Type B pancreatic cell (in vitro differentiated cells): ENCODE results near the gene ADGRV1. TPM values are rescaled to one million over a fixed set of nuclear protein-coding genes. Genes with fewer than 3 reads are reported as not detected.

Source experiments
- DNase-seq: peaks from one replicate; pipeline ENCODE4 v3.0.0; 2021; ENCODE audit warnings: mixed read lengths; ENCODE audit not compliant: unreplicated experiment; ENCODE audit errors: extremely low spot score
- H3K27ac Mint-ChIP-seq: 2 replicates; pipeline ENCODE4 v1.8.0; 2021; ENCODE audit warnings: mild to moderate bottlenecking, mixed read lengths
- H3K27me3 Mint-ChIP-seq: 2 replicates; pipeline ENCODE4 v1.8.0; 2021; ENCODE audit warnings: mixed read lengths
- H3K36me3 Mint-ChIP-seq: 2 replicates; pipeline ENCODE4 v1.8.0; 2021; ENCODE audit warnings: mixed read lengths
- H3K4me1 Mint-ChIP-seq: one replicate; pipeline ENCODE4 v1.8.0; 2021; ENCODE audit warnings: mixed read lengths; ENCODE audit not compliant: unreplicated experiment
- H3K4me3 Mint-ChIP-seq: 2 replicates; pipeline ENCODE4 v1.8.0; 2021; ENCODE audit warnings: mild to moderate bottlenecking, mixed read lengths
- H3K9me3 Mint-ChIP-seq: 2 replicates; pipeline ENCODE4 v1.8.0; 2021; ENCODE audit warnings: mixed read lengths
- CTCF ChIP-seq: fragments of 200-600 bp; sonication (generic); conservative IDR thresholded peaks from 2 replicates; pipeline ENCODE4 v1.5.0; 2021; ENCODE audit warnings: antibody characterized with exemption, mild to moderate bottlenecking
- total RNA-seq: library from RNA; stranded (reverse); gene quantifications from 2 replicates; pipeline ENCODE4 v1.2.1, GENCODE V29; 2021; ENCODE audit warnings: low replicate concordance

The ADGRV1 gene
- total RNA-seq, 1 donor from 2014 or later = 29.5 TPM

DNA sequence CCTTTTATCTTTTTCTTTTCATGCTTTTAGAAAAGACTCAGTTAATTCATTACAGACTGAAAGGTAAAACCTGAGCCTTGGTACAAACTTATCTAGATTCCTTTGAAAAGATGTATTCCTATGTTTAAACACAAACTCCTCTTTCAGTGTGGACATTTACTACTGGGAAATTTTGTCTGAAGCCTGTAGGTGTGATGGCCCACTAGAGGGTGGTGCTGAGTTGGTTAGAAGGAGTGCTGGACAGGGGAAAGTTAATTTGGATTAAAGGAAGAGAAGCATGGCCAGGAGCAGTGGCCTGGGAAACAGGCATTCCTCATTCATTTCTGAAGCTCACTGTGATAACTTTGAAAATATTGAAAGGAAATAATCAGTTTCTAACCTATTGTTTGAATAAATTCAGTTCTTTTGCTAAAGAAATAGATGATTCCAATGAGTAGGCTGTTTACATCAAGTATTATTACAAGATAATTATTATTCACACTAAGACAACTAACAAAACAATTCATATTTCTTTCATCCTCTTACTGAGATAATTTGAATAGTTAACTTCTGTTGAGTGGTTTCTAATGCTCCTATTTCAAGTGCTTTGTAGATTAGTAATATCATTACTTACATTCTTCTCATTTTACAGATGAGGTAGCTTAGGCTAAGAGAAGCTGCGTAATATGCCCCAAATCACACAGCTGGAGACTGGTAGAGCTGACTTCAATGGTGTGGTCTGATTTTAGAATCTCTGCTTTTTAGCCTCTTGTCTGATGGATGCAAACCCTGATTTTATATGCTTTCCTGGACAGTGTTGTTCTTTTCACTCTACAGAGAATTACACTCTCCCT lies 150.9 kb downstream of the ADGRV1 start:
- Mint-ChIP-seq H3K9me3 (no peaks in the 10 kb centered on the region), H3K4me3 (no peak overlapping the region), H3K27me3 (no peaks in the 10 kb centered on the region), H3K4me1 (peaks cover 5% of the 10 kb centered on the region), H3K36me3 (no peaks in the 10 kb centered on the region), H3K27ac (no peak overlapping the region)
- no peak for DNase-seq
- TF ChIP-seq CTCF = peak; percentile 80

GRCh38 chr5:90718387-90718786 lies 159.8 kb downstream of the ADGRV1 start:
- H3K36me3 Mint-ChIP-seq = peaks cover 4% of the 10 kb centered on the region
- no peaks in the 10 kb centered on the region for H3K4me1 Mint-ChIP-seq

DNA sequence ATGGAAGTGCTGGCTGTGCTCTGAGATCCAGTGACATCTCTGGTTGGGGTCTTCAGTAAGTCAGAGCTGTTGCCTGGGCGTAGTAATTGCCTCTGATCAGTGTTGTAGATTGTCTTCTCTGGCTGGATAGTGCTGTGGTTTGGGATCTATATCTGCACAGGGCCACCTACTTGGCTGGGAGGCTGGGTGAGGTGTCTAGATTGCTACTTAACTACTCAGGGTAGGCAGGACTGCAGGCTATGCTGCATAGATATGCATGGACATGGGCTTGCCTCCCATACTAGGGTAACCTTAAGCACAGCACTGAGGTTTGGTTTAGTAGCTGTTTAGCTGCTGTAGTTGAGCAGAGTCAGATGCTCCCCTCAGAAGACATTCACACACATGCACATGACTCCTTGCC lies 181.0 kb downstream of the ADGRV1 start:
- no peak overlapping the region for H3K27ac Mint-ChIP-seq
- H3K9me3 Mint-ChIP-seq = peaks cover 4% of the 10 kb centered on the region

More at GRCh38 chr5:90718387-90718786, 159.8 kb downstream of the ADGRV1 start:
- no peak for DNase-seq
- H3K9me3 Mint-ChIP-seq = no peaks in the 10 kb centered on the region
- H3K4me3 Mint-ChIP-seq = no peak overlapping the region
- H3K27ac Mint-ChIP-seq = no peak overlapping the region
- no peak for TF ChIP-seq CTCF
- no peaks in the 10 kb centered on the region for H3K27me3 Mint-ChIP-seq

DNA sequence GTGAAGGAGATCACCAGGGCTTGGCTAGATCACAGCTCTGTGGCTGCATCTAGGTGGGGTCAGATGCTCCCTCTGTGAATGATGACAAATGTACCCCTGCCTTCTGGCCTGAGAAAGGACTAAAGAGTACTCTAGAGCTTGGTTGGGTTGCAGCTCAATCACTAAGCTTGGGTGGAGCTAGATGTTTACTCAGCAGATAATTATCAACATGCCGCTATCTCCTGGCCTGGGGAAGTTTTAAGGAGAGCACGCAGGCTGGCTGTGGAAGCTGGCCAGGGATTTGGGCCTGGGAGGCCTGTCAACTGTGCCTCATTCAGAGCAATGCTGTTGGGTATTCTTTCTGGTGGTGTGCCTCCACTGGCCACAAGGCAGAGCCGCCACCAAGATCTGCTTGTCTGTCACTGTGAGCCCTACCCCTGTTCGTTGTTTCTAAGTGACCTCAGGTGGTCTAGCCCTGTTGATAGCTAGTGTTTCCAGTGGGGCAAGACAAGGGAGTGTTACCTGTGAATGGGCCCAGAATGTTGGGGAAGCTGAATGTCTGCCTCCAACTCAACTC lies 181.7 kb downstream of the ADGRV1 start:
- no peak for DNase-seq
- H3K9me3 Mint-ChIP-seq = peaks cover 4% of the 10 kb centered on the region
- H3K4me3 Mint-ChIP-seq = no peak overlapping the region
- no peaks in the 10 kb centered on the region for H3K4me1 Mint-ChIP-seq
- no peak for TF ChIP-seq CTCF
- H3K27me3 Mint-ChIP-seq = no peaks in the 10 kb centered on the region
- H3K36me3 Mint-ChIP-seq = peaks cover 9% of the 10 kb centered on the region
- H3K27ac Mint-ChIP-seq = no peak overlapping the region

More for the DNA sequence above, 181.0 kb downstream of the ADGRV1 start:
- no peak for TF ChIP-seq CTCF
- no peak for DNase-seq
- Mint-ChIP-seq H3K4me3 (no peak overlapping the region), H3K36me3 (peaks cover 9% of the 10 kb centered on the region), H3K27me3 (no peaks in the 10 kb centered on the region), H3K4me1 (no peaks in the 10 kb centered on the region)

GRCh38 chr5:90741022-90741564 lies 182.5 kb downstream of the ADGRV1 start:
- H3K36me3 Mint-ChIP-seq = peaks cover 7% of the 10 kb centered on the region
- no peaks in the 10 kb centered on the region for H3K4me1 Mint-ChIP-seq
- peaks cover 4% of the 10 kb centered on the region for H3K9me3 Mint-ChIP-seq

More at GRCh38 chr5:90741022-90741564, 182.5 kb downstream of the ADGRV1 start:
- no peaks in the 10 kb centered on the region for H3K27me3 Mint-ChIP-seq
- TF ChIP-seq CTCF = no peak
- no peak for DNase-seq
- no peak overlapping the region for H3K27ac Mint-ChIP-seq
- H3K4me3 Mint-ChIP-seq = no peak overlapping the region
